Measurements from ENCODE around the gene LRP2. TPM values are rescaled to one million over a fixed set of nuclear protein-coding genes. Genes with fewer than 3 reads are reported as not detected.

Gene LRP2
- total and polyA plus RNA-seq, 2 of the 8 experiments (the other 6 are each of a cell fraction or from before 2014, with no cell fraction given) = 2.0 to 2.9 TPM

DNA sequence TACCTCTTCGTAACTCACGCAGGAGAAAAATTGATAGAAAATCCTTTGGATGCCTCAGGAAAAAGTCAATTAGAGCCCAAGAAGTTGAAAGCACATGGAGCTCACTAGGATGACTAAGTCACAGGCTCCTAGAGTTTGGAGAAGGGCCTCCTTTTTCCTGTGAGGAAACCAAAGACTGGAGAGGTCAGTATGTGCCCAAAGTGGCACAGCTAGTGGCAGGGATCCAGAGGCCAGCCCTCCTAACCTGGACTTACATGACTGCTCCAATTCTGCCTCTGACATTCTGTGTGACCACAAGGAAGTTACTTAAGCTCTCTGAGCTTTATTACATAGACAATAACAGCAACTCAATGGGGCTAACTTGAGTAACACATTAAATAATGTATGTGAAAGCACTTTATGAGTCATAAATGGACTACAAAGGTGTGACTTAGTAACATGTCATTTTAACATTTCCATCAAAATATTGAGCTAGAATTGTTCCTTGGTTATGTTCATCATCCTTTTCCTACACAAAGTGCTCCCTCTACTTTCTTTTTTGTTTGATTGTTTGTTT, 201.3 kb downstream of the LRP2 start:
- H2AK5ac ChIP-seq (ENCODE audit: low read depth, low read length) = no peak overlapping the region
- no peak overlapping the region for H3K4ac ChIP-seq (replicated peaks; ENCODE audit: insufficient read length, low read depth, low read length)
- H3K9ac ChIP-seq (replicated peaks in 1 of 4; ENCODE audit: extremely low read depth in 1 of 4, low read depth in 3 of 4, low read length in 3 of 4) = no peak overlapping the region
- no peak for DNase-seq (ENCODE audit: low read depth in 1 of 2, low spot score in 2 of 2)
- H3K56ac ChIP-seq (replicated peaks; ENCODE audit: insufficient read length, low read depth, low read length) = no peak overlapping the region
- no peak overlapping the region for H3K27ac ChIP-seq (ENCODE audit: low read depth, low read length)
- H2BK120ac ChIP-seq (replicated peaks; ENCODE audit: low read depth, low read length) = no peak overlapping the region
- H3K4me3 ChIP-seq (ENCODE audit: extremely low read depth in 1 of 4, insufficient read depth in 2 of 4, low read depth in 3 of 4, low read length in 4 of 4) = no peak overlapping the region
- H2BK12ac ChIP-seq (ENCODE audit: low read depth, low read length) = no peak overlapping the region
- no peak overlapping the region for H2BK20ac ChIP-seq (ENCODE audit: low read length)
- H4K20me1 ChIP-seq (replicated peaks in 1 of 2; ENCODE audit: control insufficient read depth in 1 of 2, insufficient read depth in 2 of 2, low read length in 2 of 2) = no peaks in the 10 kb centered on the region
- H4K91ac ChIP-seq (replicated peaks; ENCODE audit: insufficient read length, low read length) = no peak overlapping the region
- WGBS, 2 experiments (ENCODE audit: extremely low coverage in 1 of 2, insufficient coverage in 1 of 2, insufficient read length in 1 of 2, insufficient replicate concordance in 2 of 2, low coverage in 1 of 2, low lambda C conversion rate in 2 of 2, missing lambda C conversion rate in 1 of 2) = 94% methylated on average over 2 of the region's 2 CpGs; no CpG with 5 or more reads in 1 of the 2 experiments
- no peak overlapping the region for H4K5ac ChIP-seq (ENCODE audit: insufficient read length, low read depth, low read length)
- no peak for TF ChIP-seq TAF1 (IDR thresholded peaks at IDR 0.05; ENCODE audit: low read depth, low read length)
- no peak for TF ChIP-seq FOSL1 (IDR thresholded peaks at IDR 0.05; ENCODE audit: insufficient read depth, low read depth, low read length)
- no peak for TF ChIP-seq RAD21 (IDR thresholded peaks at IDR 0.05 in 1 of 2, conservative IDR thresholded peaks at IDR 0.05 in 1 of 2; ENCODE audit: low read depth in 2 of 2, low read length in 2 of 2)
- no peak for TF ChIP-seq POLR2A (IDR thresholded peaks at IDR 0.05; ENCODE audit: control extremely low read depth in 1 of 2, low read depth in 2 of 2, low read length in 2 of 2)
- no peak for TF ChIP-seq TCF12 (IDR thresholded peaks at IDR 0.05; ENCODE audit: low read depth, low read length)
- TF ChIP-seq SRF (IDR thresholded peaks at IDR 0.05; ENCODE audit: low read depth, low read length) = no peak
- no peak for TF ChIP-seq CBX5 (IDR thresholded peaks at IDR 0.05; ENCODE audit: low read depth, low read length)
- TF ChIP-seq ASH2L (IDR thresholded peaks at IDR 0.05; ENCODE audit: low read length) = no peak
- TF ChIP-seq JUND (IDR thresholded peaks at IDR 0.05; ENCODE audit: low read length) = no peak
- TF ChIP-seq NRF1 (IDR thresholded peaks at IDR 0.05; ENCODE audit: low read depth, low read length) = no peak
- TF ChIP-seq KDM5A (IDR thresholded peaks at IDR 0.05; ENCODE audit: low read length) = no peak
- CTCF ChIA-PET (ENCODE audit: partially characterized antibody) = interaction anchor here (0.8 to 1.2 kb wide), 5 partner anchors 19 to 60 kb away, joined by 3 to 7 read pairs (median 4); no protein-coding TSS in a partner anchor
- H3K23ac ChIP-seq (ENCODE audit: insufficient read length) = no peak overlapping the region
- no peaks in the 10 kb centered on the region for H3K36me3 ChIP-seq (ENCODE audit: control insufficient read depth in 2 of 4, insufficient read depth in 4 of 4, low read length in 3 of 4)
- no peak overlapping the region for H2BK15ac ChIP-seq (ENCODE audit: low read length)
- POLR2A ChIA-PET (ENCODE audit: partially characterized antibody) = no interaction called here
- no peaks in the 10 kb centered on the region for H3K79me1 ChIP-seq (ENCODE audit: low read depth, low read length)
- H3K14ac ChIP-seq (ENCODE audit: insufficient read length) = no peak overlapping the region
- H2BK5ac ChIP-seq (ENCODE audit: low read depth, low read length) = no peak overlapping the region
- no peaks in the 10 kb centered on the region for H3K27me3 ChIP-seq (replicated peaks in 1 of 4; ENCODE audit: control insufficient read depth in 3 of 4, extremely low read depth in 1 of 4, insufficient read depth in 3 of 4, low read length in 3 of 4)
- no peaks in the 10 kb centered on the region for H3K79me2 ChIP-seq (ENCODE audit: control insufficient read depth in 1 of 2, insufficient read depth in 2 of 2, low read length in 2 of 2)
- H3K4me1 ChIP-seq (replicated peaks in 1 of 4; ENCODE audit: control insufficient read depth in 3 of 4, insufficient read depth in 4 of 4, low read length in 3 of 4) = no peaks in the 10 kb centered on the region
- FAIRE-seq = no peak
- H3K18ac ChIP-seq (ENCODE audit: extremely low read depth, low read length) = no peak overlapping the region
- no peaks in the 10 kb centered on the region for H3K9me3 ChIP-seq (ENCODE audit: insufficient read depth in 2 of 2, low read depth in 1 of 2, low read length in 1 of 2)
- no peak overlapping the region for H2AFZ ChIP-seq (ENCODE audit: low read length)
- no peak overlapping the region for H3K4me2 ChIP-seq (ENCODE audit: insufficient read depth in 1 of 2, low read depth in 2 of 2, low read length in 2 of 2)
- no peak overlapping the region for H4K8ac ChIP-seq (ENCODE audit: extremely low read depth, insufficient read depth, low read length)
- no peaks in the 10 kb centered on the region for H3K23me2 ChIP-seq (ENCODE audit: low read depth, low read length)

Measured in H1 (cell line).